ENCODE measurements around the gene OTX2. TPM values are rescaled to one million over a fixed set of nuclear protein-coding genes. Genes with fewer than 3 reads are reported as not detected.

Gene OTX2
- total RNA-seq, 1 experiment from 2014 or later, result not detected

GRCh38 chr14:56817396-56817921 lies 7.2 kb upstream of the OTX2 start (continued):
- TF ChIP-seq TCF7L2 (IDR thresholded peaks at IDR 0.05; ENCODE audit: borderline replicate concordance, extremely low read depth, insufficient read depth, insufficient read length) (no peak), EGR1 (IDR thresholded peaks at IDR 0.05; ENCODE audit: low read depth) (no peak), ELF1 (IDR thresholded peaks at IDR 0.05; ENCODE audit: borderline replicate concordance, low read depth) (no peak), SIN3A (IDR thresholded peaks at IDR 0.05; ENCODE audit: low read depth) (no peak), SRF (IDR thresholded peaks at IDR 0.05; ENCODE audit: low read depth) (no peak)

- ATAC-seq (no peak), DNase-seq (ENCODE audit: low read depth, low spot score) (no peak)
- H3K4me2 ChIP-seq (ENCODE audit: low read length), result no peak overlapping the region
- TF ChIP-seq CBX3 (IDR thresholded peaks at IDR 0.05; ENCODE audit: low read depth) (no peak), ZNF274 (IDR thresholded peaks at IDR 0.05; ENCODE audit: low read depth, low read length) (no peak), EZH2phosphoT487 (IDR thresholded peaks at IDR 0.05; ENCODE audit: borderline replicate concordance) (no peak), EZH2 (IDR thresholded peaks at IDR 0.05) (no peak)
- TF ChIP-seq, protein P1, sequence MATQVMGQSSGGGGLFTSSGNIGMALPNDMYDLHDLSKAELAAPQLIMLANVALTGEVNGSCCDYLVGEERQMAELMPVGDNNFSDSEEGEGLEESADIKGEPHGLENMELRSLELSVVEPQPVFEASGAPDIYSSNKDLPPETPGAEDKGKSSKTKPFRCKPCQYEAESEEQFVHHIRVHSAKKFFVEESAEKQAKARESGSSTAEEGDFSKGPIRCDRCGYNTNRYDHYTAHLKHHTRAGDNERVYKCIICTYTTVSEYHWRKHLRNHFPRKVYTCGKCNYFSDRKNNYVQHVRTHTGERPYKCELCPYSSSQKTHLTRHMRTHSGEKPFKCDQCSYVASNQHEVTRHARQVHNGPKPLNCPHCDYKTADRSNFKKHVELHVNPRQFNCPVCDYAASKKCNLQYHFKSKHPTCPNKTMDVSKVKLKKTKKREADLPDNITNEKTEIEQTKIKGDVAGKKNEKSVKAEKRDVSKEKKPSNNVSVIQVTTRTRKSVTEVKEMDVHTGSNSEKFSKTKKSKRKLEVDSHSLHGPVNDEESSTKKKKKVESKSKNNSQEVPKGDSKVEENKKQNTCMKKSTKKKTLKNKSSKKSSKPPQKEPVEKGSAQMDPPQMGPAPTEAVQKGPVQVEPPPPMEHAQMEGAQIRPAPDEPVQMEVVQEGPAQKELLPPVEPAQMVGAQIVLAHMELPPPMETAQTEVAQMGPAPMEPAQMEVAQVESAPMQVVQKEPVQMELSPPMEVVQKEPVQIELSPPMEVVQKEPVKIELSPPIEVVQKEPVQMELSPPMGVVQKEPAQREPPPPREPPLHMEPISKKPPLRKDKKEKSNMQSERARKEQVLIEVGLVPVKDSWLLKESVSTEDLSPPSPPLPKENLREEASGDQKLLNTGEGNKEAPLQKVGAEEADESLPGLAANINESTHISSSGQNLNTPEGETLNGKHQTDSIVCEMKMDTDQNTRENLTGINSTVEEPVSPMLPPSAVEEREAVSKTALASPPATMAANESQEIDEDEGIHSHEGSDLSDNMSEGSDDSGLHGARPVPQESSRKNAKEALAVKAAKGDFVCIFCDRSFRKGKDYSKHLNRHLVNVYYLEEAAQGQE (IDR thresholded peaks at IDR 0.05; ENCODE audit: low read depth), result no peak
- H3K4me1 ChIP-seq (ENCODE audit: control insufficient read depth in 1 of 2, insufficient read depth in 2 of 2, low read length in 2 of 2), result no peaks in the 10 kb centered on the region
- ChIA-PET POLR2A (no interaction called here), CTCF (no interaction called here), RAD21 (ENCODE audit: low non-redundant PET in 1 of 2, low total read pairs in 2 of 2, uncharacterized antibody in 2 of 2, unreplicated experiment in 2 of 2) (no interaction called here)
- H4K20me1 ChIP-seq (ENCODE audit: insufficient read depth), result no peaks in the 10 kb centered on the region
- no peak overlapping the region for H3K9ac ChIP-seq (ENCODE audit: low read length)
- intact Hi-C loops (cut with micrococcal nuclease), result no loop called here
- H3K27me3 ChIP-seq (ENCODE audit: insufficient read depth, low read length), result peaks cover 71% of the 10 kb centered on the region
- H3K4me3 ChIP-seq (replicated peaks in 1 of 2; ENCODE audit: low read depth in 1 of 2, low read length in 2 of 2), result no peak overlapping the region
- no peak overlapping the region for H2AFZ ChIP-seq (ENCODE audit: low read depth, low read length, poor library complexity, severe bottlenecking)
- H3K36me3 ChIP-seq (ENCODE audit: control insufficient read depth in 1 of 2, insufficient read depth in 2 of 2, low read length in 2 of 2), result no peaks in the 10 kb centered on the region
- H3K9me2 ChIP-seq (ENCODE audit: insufficient read depth), result no peaks in the 10 kb centered on the region
- H3K9me3 ChIP-seq (ENCODE audit: control insufficient read depth in 1 of 2, insufficient read depth in 1 of 2, low read depth in 1 of 2, low read length in 2 of 2), result no peaks in the 10 kb centered on the region
- H3K27ac ChIP-seq (ENCODE audit: low read depth, low read length), result no peak overlapping the region
- H3K79me2 ChIP-seq (ENCODE audit: insufficient read depth, low read length), result no peaks in the 10 kb centered on the region
- no TSS peak for BruUV-seq (replicated peaks)
These were observed 6.5 kb upstream of the OTX2 start for GRCh38 chr14:56816574-56817391.
